K562 (cell line): ENCODE measurements around the gene QRFP. TPM values are rescaled to one million over a fixed set of nuclear protein-coding genes. Genes with fewer than 3 reads are reported as not detected.

Experiments used
- ATAC-seq: fragments of 200-7000 bp; cut with Tn5 transposase; 3 replicates; pipeline ENCODE4 v1.9.1; 2020; ENCODE audit warnings: moderate library complexity
- BruUV-seq: library from RNA; stranded (reverse); fragments of 400-500 nt; replicated peaks from 2 replicates; lab custom pipeline; 2021; lab: Mats Ljungman, UMichigan
- CTCF ChIA-PET: fragments of 300-600 bp; formaldehyde crosslinking; extraction: SDS; loops from one replicate; lab custom pipeline; 2021; ENCODE audit warnings: low intra/inter-chr PET ratio; lab: Yijun Ruan, JAX
- POLR2A ChIA-PET: fragments of 300-600, 350-650 bp; sonication (Branson Sonifier 250); formaldehyde crosslinking; extraction: SDS; loops from one replicate; lab custom pipeline; 2021; ENCODE audit warnings: antibody characterized with exemption, inconsistent platforms; lab: Yijun Ruan, JAX
- DNase-seq, 4 experiments: peaks; one replicate each; pipeline versions ENCODE4 v3.0.0 to v3.0.0-alpha.2; 2011 to 2018; ENCODE audit warnings: low spot score in 3 of 4, mixed read lengths in 3 of 4; ENCODE audit errors: extremely low read depth in 1 of 4
- FAIRE-seq: peaks from 2 replicates; lab custom pipeline; 2011; peaks lifted over from hg19 to GRCh38; lab: Jason Lieb, UNC
- H2AFZ ChIP-seq: 2 replicates; pipeline ENCODE4 v1.6.0; 2011; ENCODE audit warnings: low read depth, low read length, control low read depth, inconsistent platforms
- H3K27ac ChIP-seq: fragments of 200-600 bp; 3 replicates; pipeline ENCODE4 v1.8.0; 2011; ENCODE audit warnings: low read depth, mild to moderate bottlenecking, control low read depth, inconsistent platforms, low read length, moderate library complexity, mixed read lengths; ENCODE audit errors: extremely low read depth
- H3K27me3 ChIP-seq, 2 experiments: fragments of 300-600 bp in 1 of 2; 2 replicates in 1 of 2; 3 replicates in 1 of 2; pipeline versions ENCODE4 v1.6.0 to v1.8.0; 2011; ENCODE audit warnings: inconsistent platforms in 2 of 2, low read length in 2 of 2, mild to moderate bottlenecking in 1 of 2, mixed read lengths in 1 of 2, moderate library complexity in 1 of 2; ENCODE audit not compliant: control insufficient read depth in 2 of 2, insufficient read depth in 2 of 2
- H3K36me3 ChIP-seq: fragments of 300-600 bp; 3 replicates; pipeline ENCODE4 v1.8.0; 2011; ENCODE audit warnings: mild to moderate bottlenecking, low read length, inconsistent platforms; ENCODE audit not compliant: control insufficient read depth, insufficient read depth
- H3K4me1 ChIP-seq, 2 experiments: fragments of 200-600 bp in 1 of 2; replicated peaks in 1 of 2; 2 replicates in 1 of 2; 3 replicates in 1 of 2; pipeline versions ENCODE4 v1.5.1 to v1.8.0; 2011; ENCODE audit warnings: inconsistent platforms in 2 of 2, low read length in 2 of 2, mild to moderate bottlenecking in 1 of 2, mixed read lengths in 1 of 2, moderate library complexity in 1 of 2; ENCODE audit not compliant: control insufficient read depth in 2 of 2, insufficient read depth in 2 of 2
- H3K4me2 ChIP-seq: 2 replicates; pipeline ENCODE4 v1.6.1; 2011; ENCODE audit warnings: low read length, control low read depth, inconsistent platforms, mixed read lengths; ENCODE audit not compliant: insufficient read depth
- H3K4me3 ChIP-seq: fragments of 200-600 bp; sonication (generic), shearing (Covaris generic); 2 replicates; pipeline ENCODE4 v1.5.1; 2016; ENCODE audit warnings: control low read depth, inconsistent platforms
- H3K79me2 ChIP-seq: fragments of 200-600 bp; 3 replicates; pipeline ENCODE4 v1.8.0; 2011; ENCODE audit warnings: low read length, inconsistent platforms; ENCODE audit not compliant: control insufficient read depth, insufficient read depth
- H3K9ac ChIP-seq, 2 experiments: 2 replicates each; pipeline versions ENCODE4 v1.6.0 to v1.6.1; 2011; ENCODE audit warnings: low read depth in 2 of 2, low read length in 2 of 2, control low read depth in 1 of 2, inconsistent platforms in 1 of 2, mild to moderate bottlenecking in 1 of 2, mixed read lengths in 1 of 2; ENCODE audit not compliant: insufficient read depth in 1 of 2
- H3K9me1 ChIP-seq: one replicate; pipeline ENCODE4 v1.6.0; 2011; ENCODE audit warnings: inconsistent platforms, mild to moderate bottlenecking, low read length, moderate library complexity; ENCODE audit not compliant: control insufficient read depth, insufficient read depth
- H3K9me3 ChIP-seq: replicated peaks from 2 replicates; pipeline ENCODE4 v1.5.1; 2011; ENCODE audit warnings: low read depth, low read length, inconsistent platforms; ENCODE audit not compliant: control insufficient read depth, insufficient read depth
- H4K20me1 ChIP-seq: replicated peaks from 2 replicates; pipeline ENCODE4 v1.6.1; 2011; ENCODE audit warnings: low read length, inconsistent platforms, mixed read lengths; ENCODE audit not compliant: control insufficient read depth, insufficient read depth
- ATF3 ChIP-seq, 2 experiments: fragments of 450-650 bp in 1 of 2; sonication (generic) in 1 of 2; formaldehyde crosslinking in 1 of 2; IDR thresholded peaks in 1 of 2; conservative IDR thresholded peaks in 1 of 2; 2 replicates each; pipeline versions ENCODE4 v1.6.1 to v1.8.1; 2016 to 2023; ENCODE audit warnings: mild to moderate bottlenecking in 2 of 2, moderate library complexity in 2 of 2, inconsistent platforms in 1 of 2, missing genetic modification reagents in 1 of 2
- HMG20B ChIP-seq: fragments of 250-450 bp; sonication (Bioruptor Pico); IDR thresholded peaks from 2 replicates; pipeline ENCODE4 v1.5.0; 2021; ENCODE audit warnings: mild to moderate bottlenecking
- KAT7 ChIP-seq: sonication (generic); formaldehyde crosslinking; IDR thresholded peaks from 2 replicates; pipeline ENCODE4 v1.8.0; 2022; ENCODE audit warnings: missing genetic modification reagents, mild to moderate bottlenecking, borderline replicate concordance
- PBX2 ChIP-seq, 2 experiments: IDR thresholded peaks in 1 of 2; conservative IDR thresholded peaks in 1 of 2; 2 replicates each; pipeline ENCODE4 v1.6.1; 2016; ENCODE audit warnings: low read depth in 2 of 2, mild to moderate bottlenecking in 1 of 2, missing compliant biosample characterization in 1 of 2, missing genetic modification characterization in 1 of 2, moderate library complexity in 1 of 2
- ZZZ3 ChIP-seq: fragments of 450-650 bp; IDR thresholded peaks from 2 replicates; pipeline ENCODE4 v1.6.1; 2016; ENCODE audit warnings: antibody characterized with exemption, mild to moderate bottlenecking, moderate library complexity
- whole genome bisulfite sequencing: fragments of 100-300 bp; shearing (Covaris generic); methylation state at CpG from one replicate; pipeline ENCODE4 v1.1.6; 2016; ENCODE audit warnings: low coverage, mixed read lengths; ENCODE audit not compliant: insufficient coverage; ENCODE audit errors: missing lambda C conversion rate; 5-methylcytosine and 5-hydroxymethylcytosine counted together
- in situ Hi-C: fragments of 300-500 bp; cut with MboI; formaldehyde crosslinking; loops from 4 replicates; pipeline ENCODE4 v1.15.0; 2018; ENCODE audit warnings: inconsistent platforms, mixed read lengths
- intact Hi-C: fragments of 100-400 bp; cut with micrococcal nuclease; formaldehyde crosslinking; loops from 2 replicates; pipeline ENCODE4 v1.14.2; 2022
- polyA plus RNA-seq, 8 experiments: library from polyadenylated mRNA; depleted of rRNA in 4 of 8; stranded (reverse) in 5 of 8; unstranded in 3 of 8; fragments of >200 nt; fragmentation: Nextera tagmentation in 2 of 8; fragmentation: Illumina TruSeq in 1 of 8; extraction: Ambion mirVana in 2 of 8; extraction: Trizol in 1 of 8; gene quantifications; 2 replicates each; pipeline versions ENCODE4 v1.2.1 to v1.2.3, GENCODE V29; 2011 to 2014; ENCODE audit warnings: inconsistent platforms in 1 of 8, missing spikeins in 1 of 8
- total RNA-seq, 7 experiments: library from RNA; depleted of rRNA in 6 of 7; stranded (reverse); fragments of >200 nt in 6 of 7; fragmentation: Illumina TruSeq in 2 of 7; extraction: Trizol in 2 of 7; gene quantifications; 2 replicates each; pipeline versions ENCODE4 v1.2.1 to v1.2.3, GENCODE V29; 2011 to 2021; ENCODE audit warnings: low replicate concordance in 1 of 7
- TF ChIP-seq, protein P1 (sequence below): fragments of 450-650 bp; IDR thresholded peaks from 2 replicates; pipeline ENCODE4 v1.6.1; 2017; ENCODE audit warnings: antibody characterized with exemption

The QRFP gene
- total and polyA plus RNA-seq, 9 of the 15 experiments (the other 6 are each of a cell fraction or from before 2014, with no cell fraction given): not detected

- intact Hi-C loops (no loop called here), in situ Hi-C loops (no loop called here)
- peaks cover 5 to 40% of the 10 kb centered on the region in 2 experiments for H3K4me1 ChIP-seq
- H3K4me2 ChIP-seq: no peak overlapping the region
- no peak for FAIRE-seq
- H4K20me1 ChIP-seq: peaks cover 57% of the 10 kb centered on the region
- no peak overlapping the region for H3K4me3 ChIP-seq
- no peaks in the 10 kb centered on the region for H3K79me2 ChIP-seq
- no peak for ATAC-seq
- no peaks in the 10 kb centered on the region for H3K9me3 ChIP-seq
- no peak overlapping the region for H3K27ac ChIP-seq
- WGBS: 4% methylated on average over 6 of the region's 6 CpGs
- no peaks in the 10 kb centered on the region for H3K36me3 ChIP-seq
- CTCF ChIA-PET: interaction anchor here (1.2 to 6.7 kb wide), 4 partner anchors 56 to 241 kb away, joined by 3 to 135 read pairs (median 16); no protein-coding TSS in a partner anchor
- H2AFZ ChIP-seq: no peak overlapping the region
- H3K27me3 ChIP-seq: peaks cover 47 to 82% of the 10 kb centered on the region in 2 experiments
- no peak for TF ChIP-seq ATF3 (IDR thresholded peaks at IDR 0.05)
- 0 out of 2 replicates have a peak, but pooled peaks have one; percentile 11 for TF ChIP-seq ATF3 (CRISPR knock-in tag; conservative IDR thresholded peaks at IDR 0.05)
- no peak for TF ChIP-seq PBX2 (CRISPR knock-in tag; IDR thresholded peaks at IDR 0.05; ENCODE audit: low read depth)
- TF ChIP-seq PBX2 (tag; conservative IDR thresholded peaks at IDR 0.05; ENCODE audit: low read depth): no peak
- TF ChIP-seq KAT7 (CRISPR knock-in tag): no peak
- TF ChIP-seq HMG20B (CRISPR knock-in tag): no peak
- TF ChIP-seq ZZZ3: no peak
- TF ChIP-seq, protein P1, sequence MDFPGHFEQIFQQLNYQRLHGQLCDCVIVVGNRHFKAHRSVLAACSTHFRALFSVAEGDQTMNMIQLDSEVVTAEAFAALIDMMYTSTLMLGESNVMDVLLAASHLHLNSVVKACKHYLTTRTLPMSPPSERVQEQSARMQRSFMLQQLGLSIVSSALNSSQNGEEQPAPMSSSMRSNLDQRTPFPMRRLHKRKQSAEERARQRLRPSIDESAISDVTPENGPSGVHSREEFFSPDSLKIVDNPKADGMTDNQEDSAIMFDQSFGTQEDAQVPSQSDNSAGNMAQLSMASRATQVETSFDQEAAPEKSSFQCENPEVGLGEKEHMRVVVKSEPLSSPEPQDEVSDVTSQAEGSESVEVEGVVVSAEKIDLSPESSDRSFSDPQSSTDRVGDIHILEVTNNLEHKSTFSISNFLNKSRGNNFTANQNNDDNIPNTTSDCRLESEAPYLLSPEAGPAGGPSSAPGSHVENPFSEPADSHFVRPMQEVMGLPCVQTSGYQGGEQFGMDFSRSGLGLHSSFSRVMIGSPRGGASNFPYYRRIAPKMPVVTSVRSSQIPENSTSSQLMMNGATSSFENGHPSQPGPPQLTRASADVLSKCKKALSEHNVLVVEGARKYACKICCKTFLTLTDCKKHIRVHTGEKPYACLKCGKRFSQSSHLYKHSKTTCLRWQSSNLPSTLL: no peak
- TF ChIP-seq, all 486 proteins: peak for 1
- BruUV-seq: no TSS peak
- DNase-seq: peak in 1 of 4 experiments; percentile 55
- Histone ChIP-seq H3K9ac (0 out of 4 replicates have a peak overlapping the region, but pooled peaks of 1 of the 2 experiments have one; percentile 0), H3K9me1 (peaks cover 4% of the 10 kb centered on the region)
- POLR2A ChIA-PET: interaction anchor here (0.6 to 7.4 kb wide), 8 partner anchors 8 to 109 kb away, joined by 3 to 93 read pairs (median 3); no protein-coding TSS in a partner anchor
Observed at GRCh38 chr9:130942084-130942483, 45.5 kb upstream of the QRFP start.
